Nucleus accumbens (tissue), 56 donors: ENCODE results near the gene TSPAN15.
A peak's percentile ranks its signal among the peaks of the same experiment; 100 is the strongest.

Experiments used
- DNase-seq, 56 donors: peaks; one replicate each; lab custom pipeline; 2025; lab: John Stamatoyannopoulos, UW

TSPAN15 gene

GRCh38 chr10:69498711-69499471 is 47.6 kb downstream of the TSPAN15 start:
- DNase-seq: no peak

GRCh38 chr10:69499726-69500689 is 48.7 kb downstream of the TSPAN15 start:
- DNase-seq: no peak

- no peak for DNase-seq
Measured at GRCh38 chr10:69500864-69501468, 49.7 kb downstream of the TSPAN15 start.

DNA sequence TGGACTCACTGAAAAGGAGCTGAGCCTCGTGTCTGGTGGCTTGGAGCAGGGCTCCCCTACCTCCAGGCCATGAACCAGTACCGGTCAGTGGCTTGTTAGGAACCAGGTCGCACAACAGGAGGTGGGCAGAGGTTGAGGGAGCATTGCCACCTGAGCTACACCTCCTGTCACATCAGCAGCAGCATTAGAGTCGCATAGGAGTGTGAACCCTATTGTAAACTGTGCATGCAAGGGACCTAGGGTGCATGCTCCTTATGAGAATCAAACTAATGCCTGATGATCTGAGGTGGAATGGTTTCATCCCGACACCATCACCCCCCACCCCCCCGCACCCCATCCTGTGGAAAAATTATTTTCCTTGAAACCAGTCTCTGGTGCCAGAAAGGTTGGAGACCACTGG is 50.4 kb downstream of the TSPAN15 start:
- no peak for DNase-seq

DNA sequence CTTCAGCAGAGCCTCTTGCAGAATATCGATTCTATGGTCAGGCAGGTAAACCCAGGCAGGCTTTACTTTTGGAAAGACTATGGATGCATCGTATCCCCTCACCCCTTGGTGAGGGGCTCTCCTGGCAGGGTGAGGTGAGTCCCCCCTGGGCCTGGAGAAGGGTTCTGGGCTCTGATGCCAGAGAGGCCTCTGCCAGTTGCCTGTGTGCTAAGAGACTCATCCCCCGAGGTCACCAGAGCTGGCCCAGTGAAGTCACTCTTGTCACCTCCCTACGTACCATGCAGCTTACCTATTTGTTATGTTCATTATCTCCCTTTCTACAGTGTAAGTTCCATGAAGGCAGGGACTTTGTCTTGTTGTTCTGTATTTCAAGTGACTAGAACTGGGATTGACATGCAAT is 51.3 kb downstream of the TSPAN15 start:
- no peak for DNase-seq

GRCh38 chr10:69503001-69503895 is 52.0 kb downstream of the TSPAN15 start:
- DNase-seq: no peak

DNA sequence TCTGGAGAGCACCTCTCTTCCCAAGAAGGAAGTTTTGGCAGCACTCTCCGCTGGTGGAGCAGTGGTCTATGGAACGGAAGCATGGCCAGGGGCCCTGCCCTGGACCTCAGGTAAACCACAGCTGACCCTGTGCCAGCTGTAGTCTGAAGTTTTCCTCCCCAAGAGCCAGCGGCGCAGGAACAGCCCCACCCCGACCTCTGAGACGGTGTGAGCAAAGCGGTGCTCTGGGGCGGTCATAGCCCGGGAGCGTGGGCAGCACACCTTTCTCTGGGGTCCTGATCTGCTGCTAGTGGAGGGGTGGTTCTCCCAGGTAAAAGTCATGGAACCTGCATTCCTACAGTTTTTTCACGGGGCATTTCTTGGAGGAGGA is 52.6 kb downstream of the TSPAN15 start:
- no peak for DNase-seq

DNA sequence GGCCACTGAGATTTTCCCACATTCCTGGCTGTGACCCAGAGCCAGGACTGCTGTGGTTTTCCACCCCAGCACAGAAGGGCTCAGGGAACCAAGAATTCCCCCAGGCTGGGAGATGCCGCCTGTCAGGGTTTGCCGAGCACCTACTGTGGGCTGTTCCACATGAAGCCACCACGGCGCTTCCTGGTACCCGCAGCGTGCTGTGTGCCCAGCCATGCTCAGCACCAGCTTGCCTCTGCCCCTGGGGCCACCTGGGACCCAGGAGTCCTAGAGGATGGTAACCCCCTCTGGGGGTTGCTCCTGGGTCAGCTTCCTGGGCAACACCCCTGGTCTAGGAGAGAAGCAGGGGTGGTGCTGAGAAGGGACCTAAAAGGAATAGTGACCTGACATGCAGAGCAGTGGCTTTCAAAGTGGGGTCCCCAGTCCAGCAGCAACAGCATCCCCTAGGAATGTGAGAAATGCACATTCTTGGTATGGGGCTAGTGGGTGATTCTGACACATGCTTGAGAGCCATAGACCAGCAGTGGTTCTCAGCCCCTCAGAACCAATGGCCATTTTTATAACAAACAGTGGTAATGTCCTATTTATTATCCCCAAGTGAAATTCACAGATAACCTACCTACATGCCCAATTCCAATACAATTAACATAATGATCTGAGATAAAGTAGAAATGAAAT is 53.4 kb downstream of the TSPAN15 start:
- no peak for DNase-seq

GRCh38 chr10:69505636-69506318 is 54.5 kb downstream of the TSPAN15 start:
- no peak for DNase-seq

GRCh38 chr10:69506487-69506833 is 55.2 kb downstream of the TSPAN15 start:
- DNase-seq: no peak

DNA sequence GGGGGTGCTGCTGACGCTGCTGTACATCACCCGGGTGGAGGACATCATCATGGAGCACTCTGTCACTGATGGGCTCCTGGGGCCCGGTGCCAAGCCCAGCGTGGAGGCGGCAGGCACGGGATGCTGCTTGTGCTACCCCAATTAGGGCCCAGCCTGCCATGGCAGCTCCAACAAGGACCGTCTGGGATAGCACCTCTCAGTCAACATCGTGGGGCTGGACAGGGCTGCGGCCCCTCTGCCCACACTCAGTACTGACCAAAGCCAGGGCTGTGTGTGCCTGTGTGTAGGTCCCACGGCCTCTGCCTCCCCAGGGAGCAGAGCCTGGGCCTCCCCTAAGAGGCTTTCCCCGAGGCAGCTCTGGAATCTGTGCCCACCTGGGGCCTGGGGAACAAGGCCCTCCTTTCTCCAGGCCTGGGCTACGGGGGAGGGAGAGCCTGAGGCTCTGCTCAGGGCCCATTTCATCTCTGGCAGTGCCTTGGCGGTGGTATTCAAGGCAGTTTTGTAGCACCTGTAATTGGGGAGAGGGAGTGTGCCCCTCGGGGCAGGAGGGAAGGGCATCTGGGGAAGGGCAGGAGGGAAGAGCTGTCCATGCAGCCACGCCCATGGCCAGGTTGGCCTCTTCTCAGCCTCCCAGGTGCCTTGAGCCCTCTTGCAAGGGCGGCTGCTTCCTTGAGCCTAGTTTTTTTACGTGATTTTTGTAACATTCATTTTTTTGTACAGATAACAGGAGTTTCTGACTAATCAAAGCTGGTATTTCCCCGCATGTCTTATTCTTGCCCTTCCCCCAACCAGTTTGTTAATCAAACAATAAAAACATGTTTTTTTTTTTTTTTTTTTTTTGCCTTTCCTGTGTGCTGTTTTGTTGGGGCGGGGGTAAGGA is 55.8 kb downstream of the TSPAN15 start:
- DNase-seq: peak in 2 of 56 donors; percentile 35 to 42

GRCh38 chr10:69508738-69509340 is 57.6 kb downstream of the TSPAN15 start:
- no peak for DNase-seq

DNA sequence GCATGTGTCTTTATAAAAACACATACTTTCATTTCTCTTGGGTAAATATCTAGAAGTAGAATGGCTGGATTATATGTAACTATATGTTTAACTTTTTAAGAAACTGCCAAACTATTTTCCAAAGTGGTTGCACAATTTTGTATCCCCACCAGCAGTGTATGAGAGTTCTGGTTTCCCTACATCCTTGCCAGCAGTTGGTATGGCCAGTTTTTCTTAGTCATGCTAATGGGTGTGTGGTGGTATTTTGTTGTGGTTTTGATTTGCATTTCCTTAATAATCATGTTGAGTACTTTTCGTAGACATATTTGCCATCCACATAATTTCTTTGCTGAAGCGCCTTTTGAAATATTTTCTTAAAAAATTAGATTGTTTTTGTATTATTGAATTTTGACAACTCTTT is 61.6 kb downstream of the TSPAN15 start:
- DNase-seq: no peak

DNA sequence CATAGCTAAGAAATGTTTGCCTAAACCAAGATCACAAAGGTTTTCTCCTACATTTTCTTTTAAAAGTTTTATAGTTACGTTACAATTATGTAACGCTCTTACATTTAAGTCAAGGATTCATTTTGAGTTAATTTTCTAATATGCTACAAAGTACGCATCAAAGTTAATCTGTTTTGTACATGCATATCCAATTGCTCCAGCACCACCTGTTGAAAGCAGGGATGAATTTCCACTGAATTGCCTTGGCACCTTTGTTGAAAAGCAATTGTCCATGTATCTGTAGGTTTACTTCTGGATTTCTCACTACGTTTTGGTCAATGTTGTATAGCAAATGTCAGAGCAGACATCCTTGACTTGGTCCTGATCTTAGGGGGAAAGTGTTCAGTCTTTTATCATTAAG is 62.4 kb downstream of the TSPAN15 start:
- DNase-seq: no peak

DNA sequence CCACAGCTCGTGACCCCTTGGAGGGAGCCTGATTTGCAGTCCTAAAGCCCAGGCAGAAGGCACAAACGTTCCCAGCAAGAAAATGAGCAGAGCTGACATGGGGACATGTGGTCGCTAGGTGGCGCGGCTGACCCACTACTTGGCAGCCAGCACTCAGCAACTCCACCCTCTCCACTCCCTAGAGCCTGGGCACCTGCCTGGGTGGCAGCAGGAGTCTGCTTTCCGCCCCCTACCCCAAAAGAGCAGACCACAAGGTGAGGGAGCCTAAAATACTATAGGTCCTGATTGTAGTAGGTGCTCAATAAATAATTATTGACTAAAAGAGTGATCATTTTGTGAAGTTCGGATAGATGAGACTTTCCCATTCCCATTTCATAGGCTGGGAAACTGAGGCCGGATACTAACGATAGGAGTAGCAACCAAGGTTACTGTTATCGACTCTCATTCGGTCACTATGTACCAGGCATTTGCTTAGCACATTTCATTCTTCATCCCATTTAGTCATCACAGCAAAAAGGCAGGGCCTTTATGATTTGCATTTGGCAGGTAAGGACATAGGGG is 64.5 kb downstream of the TSPAN15 start:
- DNase-seq: peak in 22 of 56 donors; percentile 19 to 71 (median 42)

GRCh38 chr10:69516316-69516715 is 65.1 kb downstream of the TSPAN15 start:
- DNase-seq: no peak

- no peak for DNase-seq
Measured at GRCh38 chr10:69516796-69517195, 65.5 kb downstream of the TSPAN15 start.
